Body of pancreas (tissue), 4 donors: ENCODE measurements around the gene RBBP7. TPM values are rescaled to one million over a fixed set of nuclear protein-coding genes. Genes with fewer than 3 reads are reported as not detected.

Source experiments
- ATAC-seq: fragments of 150-250 bp; one replicate; pipeline ENCODE4 v1.9.1; 2016
- DNase-seq, 4 donors: peaks; one replicate each; pipeline ENCODE4 v3.0.0-alpha.2; 2019
- H3K27ac ChIP-seq, 4 donors: fragments of 200-600 bp; sonication (generic); 1 replicate in 3 of 4; 2 replicates in 1 of 4; pipeline versions ENCODE4 v1.5.1 to v1.6.1; 2016 to 2019; ENCODE audit warnings: mild to moderate bottlenecking in 1 of 4, mixed read lengths in 1 of 4, moderate library complexity in 1 of 4
- H3K27me3 ChIP-seq, 2 donors: fragments of 200-600 bp; sonication (generic); one replicate each; pipeline ENCODE4 v1.6.0; 2016; ENCODE audit warnings: mild to moderate bottlenecking in 1 of 2
- H3K36me3 ChIP-seq, 2 donors: fragments of 200-600 bp; sonication (generic); replicated peaks in 1 of 2; 2 replicates each; pipeline ENCODE4 v1.5.1; 2016; ENCODE audit warnings: low read depth in 2 of 2; ENCODE audit not compliant: insufficient read depth in 1 of 2
- H3K4me1 ChIP-seq: fragments of 200-600 bp; sonication (generic); one replicate; pipeline ENCODE4 v1.6.0; 2016
- H3K4me3 ChIP-seq, 2 donors: fragments of 200-600 bp; sonication (generic); 1 replicate in 1 of 2; 2 replicates in 1 of 2; pipeline ENCODE4 v1.5.1; 2016 to 2019
- H3K9me3 ChIP-seq, 3 donors: fragments of 200-600 bp; sonication (generic); 1 replicate in 2 of 3; 2 replicates in 1 of 3; pipeline ENCODE4 v1.5.1; 2016
- CTCF ChIP-seq, 7 experiments: fragments of 450-650 bp in 4 of 7; fragments of 200-600 bp in 3 of 7; sonication (generic) in 3 of 7; IDR thresholded peaks; one replicate each; pipeline ENCODE4 v1.5.1; 2016 to 2019; ENCODE audit warnings: antibody characterized with exemption in 7 of 7
- POLR2A ChIP-seq, 3 donors: fragments of 450-650 bp; IDR thresholded peaks; one replicate each; pipeline ENCODE4 v1.6.1; 2016; ENCODE audit warnings: antibody characterized with exemption in 3 of 3, mild to moderate bottlenecking in 2 of 3
- WGBS, 2 donors: methylation state at CpG; one replicate each; pipeline ENCODE4 v1.1.5; 2017; 5-methylcytosine and 5-hydroxymethylcytosine counted together
- intact Hi-C: fragments of 100-400 bp; cut with DNase I; formaldehyde crosslinking; loops from one replicate; pipeline ENCODE4 v1.15.1; 2023
- small RNA-seq: library from RNA; depleted of rRNA; stranded (forward); fragments of <200 nt; gene quantifications from one replicate; pipeline ENCODE3, GENCODE V24; 2016
- total RNA-seq, 2 donors: library from RNA; depleted of rRNA; stranded (reverse); fragments of >200 nt; gene quantifications; one replicate each; pipeline ENCODE4 v1.1.0, GENCODE V29; 2016

Gene RBBP7
- total RNA-seq, 2 donors from 2014 or later = 39.4 to 53.7 TPM

DNA sequence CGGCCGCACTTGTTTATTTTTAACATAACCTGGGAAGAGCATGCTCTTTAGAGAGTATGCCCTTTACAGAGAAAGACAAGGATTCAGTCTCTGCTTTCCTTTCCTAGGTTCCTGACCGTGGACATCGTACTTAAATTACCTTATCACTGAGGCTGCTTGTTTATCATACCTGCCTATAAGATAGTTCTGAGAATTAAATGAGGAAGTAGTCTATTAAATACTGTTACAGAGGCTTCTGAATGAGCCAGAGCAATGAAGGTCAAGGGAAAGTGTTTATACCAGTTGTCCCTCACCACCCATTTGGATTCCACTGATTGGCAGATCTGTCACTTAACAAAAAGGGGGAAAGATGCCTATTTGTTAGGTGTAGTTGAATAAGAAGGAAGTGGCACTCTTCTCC, 73.9 kb downstream of the RBBP7 start:
- no peak for TF ChIP-seq POLR2A (IDR thresholded peaks at IDR 0.05)
- no peak for TF ChIP-seq CTCF (IDR thresholded peaks at IDR 0.05)
- intact Hi-C loops = no loop called here
- no peaks in the 10 kb centered on the region for H3K36me3 ChIP-seq
- no peaks in the 10 kb centered on the region for H3K9me3 ChIP-seq
- no peak for DNase-seq
- no peak overlapping the region for H3K4me3 ChIP-seq
- H3K27ac ChIP-seq = no peak overlapping the region
- H3K27me3 ChIP-seq = no peaks in the 10 kb centered on the region
- WGBS, 2 donors = 83 to 85% methylated on average over 4 of the region's 4 CpGs
- no peaks in the 10 kb centered on the region for H3K4me1 ChIP-seq
- ATAC-seq = no peak

Small RNA genes within 50 kb of the gene (small RNA-seq; reads per million reads assigned to genes)
- gene RF00019 = not detected
- gene RNU4-6P = not detected
- not detected for gene RPL12P49

Other genes with a start within 250 kb of the RBBP7 start
- not detected for gene S100G, start 220.2 kb downstream of the RBBP7 start, total RNA-seq
- gene CTPS2, start 157.7 kb downstream of the RBBP7 start, total RNA-seq = 10 to 100 TPM; 13.2 to 16.6 TPM
- 10 to 100 TPM; 15.3 to 15.8 TPM for gene SYAP1, start 150.8 kb downstream of the RBBP7 start, total RNA-seq
- gene TXLNG, start 83.9 kb downstream of the RBBP7 start, total RNA-seq = 10 to 100 TPM; 10.9 to 12.9 TPM
- gene REPS2, start 76.3 kb upstream of the RBBP7 start, total RNA-seq = 10 to 100 TPM; 15.8 to 19.7 TPM